DND-41 (cell line): Measurements from ENCODE around the gene C6orf58.

ENCODE experiments used
- ATAC-seq: fragments of 200-7000 bp; cut with Tn5 transposase; 3 replicates; pipeline ENCODE4 v1.9.1; 2021; ENCODE audit warnings: low read depth; ENCODE audit not compliant: insufficient read depth
- DNase-seq: peaks from one replicate; pipeline ENCODE4 v3.0.0-alpha.2; 2020
- H2AFZ ChIP-seq: 2 replicates; pipeline ENCODE4 v1.6.0; 2012; ENCODE audit warnings: low read depth, low read length
- H3K27ac ChIP-seq: 2 replicates; pipeline ENCODE4 v1.5.1; 2012; ENCODE audit warnings: low read length, inconsistent platforms
- H3K27me3 ChIP-seq: fragments of 200-600 bp; sonication (generic); 2 replicates; pipeline ENCODE4 v1.6.0; 2012; ENCODE audit warnings: low read length, mild to moderate bottlenecking, inconsistent platforms; ENCODE audit not compliant: insufficient read depth, poor library complexity
- H3K36me3 ChIP-seq: 2 replicates; pipeline ENCODE4 v1.5.1; 2012; ENCODE audit warnings: low read length, inconsistent platforms; ENCODE audit not compliant: insufficient read depth
- H3K4me1 ChIP-seq: 2 replicates; pipeline ENCODE4 v1.5.1; 2012; ENCODE audit warnings: mild to moderate bottlenecking, low read length; ENCODE audit not compliant: insufficient read depth
- H3K4me2 ChIP-seq: 2 replicates; pipeline ENCODE4 v1.6.0; 2012; ENCODE audit warnings: mild to moderate bottlenecking, moderate library complexity, low read length, inconsistent platforms; ENCODE audit not compliant: insufficient read depth
- H3K4me3 ChIP-seq, 2 experiments: fragments of 200-600 bp in 1 of 2; shearing (Covaris generic) in 1 of 2; 2 replicates each; pipeline ENCODE4 v1.5.1; 2012 to 2016; ENCODE audit warnings: inconsistent platforms in 2 of 2, low read length in 2 of 2, mild to moderate bottlenecking in 2 of 2, low read depth in 1 of 2, moderate library complexity in 1 of 2
- H3K79me2 ChIP-seq: 2 replicates; pipeline ENCODE4 v1.6.0; 2012; ENCODE audit warnings: low read length, inconsistent platforms; ENCODE audit not compliant: insufficient read depth
- H3K9ac ChIP-seq: 2 replicates; pipeline ENCODE4 v1.6.0; 2012; ENCODE audit warnings: low read depth, mild to moderate bottlenecking, inconsistent platforms, low read length, moderate library complexity
- H3K9me3 ChIP-seq: 2 replicates; pipeline ENCODE4 v1.5.1; 2012; ENCODE audit warnings: low read length, moderate library complexity, mild to moderate bottlenecking, inconsistent platforms; ENCODE audit not compliant: insufficient read depth, severe bottlenecking
- H4K20me1 ChIP-seq: 2 replicates; pipeline ENCODE4 v1.6.0; 2012; ENCODE audit warnings: low read length; ENCODE audit not compliant: insufficient read depth
- EZH2 ChIP-seq: IDR thresholded peaks from 3 replicates; pipeline ENCODE4 v1.6.1; 2012; ENCODE audit warnings: borderline replicate concordance, low read depth, mild to moderate bottlenecking, moderate library complexity, low read length, inconsistent platforms; ENCODE audit not compliant: severe bottlenecking
- TF ChIP-seq, protein P1 (sequence below): IDR thresholded peaks from 2 replicates; pipeline ENCODE4 v1.5.1; 2012; ENCODE audit warnings: borderline replicate concordance, low read length, moderate library complexity, mild to moderate bottlenecking; ENCODE audit not compliant: poor library complexity, severe bottlenecking; ENCODE audit errors: extremely low read depth

Gene C6orf58

DNA sequence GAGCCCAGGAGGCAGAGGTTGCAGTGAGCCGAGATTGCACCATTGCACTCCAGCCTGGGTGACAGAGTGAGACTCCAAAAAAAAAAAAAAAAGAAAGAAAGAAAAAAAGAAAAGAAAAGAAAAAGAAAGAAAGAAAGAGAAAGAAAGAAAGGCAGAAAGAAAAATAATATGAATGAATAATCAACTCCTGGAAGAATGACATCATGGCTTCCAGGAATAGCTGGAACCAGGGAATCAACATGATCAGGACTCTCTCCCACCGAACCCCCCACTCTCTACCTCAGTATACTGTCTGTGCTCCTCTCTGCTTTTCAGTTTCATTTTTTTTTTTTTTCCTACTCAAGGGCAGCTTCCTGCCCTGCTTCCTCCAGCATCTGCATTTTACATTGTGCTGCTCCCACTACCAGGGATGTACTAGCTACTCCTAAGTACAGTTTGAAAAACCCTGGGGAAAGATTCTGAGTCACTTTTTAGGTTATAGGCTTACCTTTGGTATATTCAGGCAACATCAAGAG is 38.2 kb upstream of the C6orf58 start:
- no peaks in the 10 kb centered on the region for H3K9me3 ChIP-seq
- H3K9ac ChIP-seq, result no peak overlapping the region
- no peak overlapping the region for H2AFZ ChIP-seq
- no peak overlapping the region for H3K4me2 ChIP-seq
- no peaks in the 10 kb centered on the region for H3K36me3 ChIP-seq
- no peaks in the 10 kb centered on the region for H4K20me1 ChIP-seq
- no peaks in the 10 kb centered on the region for H3K27me3 ChIP-seq
- DNase-seq (no peak), ATAC-seq (no peak; the same call in 2 of the 3 replicates)
- H3K27ac ChIP-seq, result no peak overlapping the region
- no peaks in the 10 kb centered on the region for H3K4me1 ChIP-seq
- TF ChIP-seq, protein P1, sequence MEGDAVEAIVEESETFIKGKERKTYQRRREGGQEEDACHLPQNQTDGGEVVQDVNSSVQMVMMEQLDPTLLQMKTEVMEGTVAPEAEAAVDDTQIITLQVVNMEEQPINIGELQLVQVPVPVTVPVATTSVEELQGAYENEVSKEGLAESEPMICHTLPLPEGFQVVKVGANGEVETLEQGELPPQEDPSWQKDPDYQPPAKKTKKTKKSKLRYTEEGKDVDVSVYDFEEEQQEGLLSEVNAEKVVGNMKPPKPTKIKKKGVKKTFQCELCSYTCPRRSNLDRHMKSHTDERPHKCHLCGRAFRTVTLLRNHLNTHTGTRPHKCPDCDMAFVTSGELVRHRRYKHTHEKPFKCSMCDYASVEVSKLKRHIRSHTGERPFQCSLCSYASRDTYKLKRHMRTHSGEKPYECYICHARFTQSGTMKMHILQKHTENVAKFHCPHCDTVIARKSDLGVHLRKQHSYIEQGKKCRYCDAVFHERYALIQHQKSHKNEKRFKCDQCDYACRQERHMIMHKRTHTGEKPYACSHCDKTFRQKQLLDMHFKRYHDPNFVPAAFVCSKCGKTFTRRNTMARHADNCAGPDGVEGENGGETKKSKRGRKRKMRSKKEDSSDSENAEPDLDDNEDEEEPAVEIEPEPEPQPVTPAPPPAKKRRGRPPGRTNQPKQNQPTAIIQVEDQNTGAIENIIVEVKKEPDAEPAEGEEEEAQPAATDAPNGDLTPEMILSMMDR, result no peak
- no peak for TF ChIP-seq EZH2
- no peaks in the 10 kb centered on the region for H3K79me2 ChIP-seq
- no peak overlapping the region for H3K4me3 ChIP-seq

DNA sequence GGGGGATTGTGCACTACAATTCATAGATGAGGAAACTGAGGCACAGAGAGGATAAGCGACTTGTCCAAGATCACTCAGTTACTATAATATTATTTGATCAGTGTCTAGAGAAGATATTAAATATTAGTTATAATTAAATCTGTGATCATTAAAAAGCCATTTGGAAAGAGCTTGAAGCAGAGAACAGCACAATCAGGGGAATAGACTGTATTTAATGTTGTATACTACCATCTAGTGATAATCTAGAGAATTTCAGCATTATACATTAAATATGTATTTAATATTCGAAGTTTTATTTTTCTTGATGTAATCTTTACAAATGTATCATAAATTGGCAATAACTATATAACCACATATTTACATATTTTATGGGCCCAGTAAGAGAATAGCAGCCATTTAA is 37.7 kb upstream of the C6orf58 start:
- DNase-seq, result no peak
- Histone ChIP-seq H3K9ac (no peak overlapping the region), H3K27me3 (no peaks in the 10 kb centered on the region), H2AFZ (no peak overlapping the region), H3K27ac (no peak overlapping the region), H3K9me3 (no peaks in the 10 kb centered on the region), H4K20me1 (no peaks in the 10 kb centered on the region), H3K4me2 (no peak overlapping the region), H3K4me1 (no peaks in the 10 kb centered on the region), H3K79me2 (no peaks in the 10 kb centered on the region), H3K36me3 (no peaks in the 10 kb centered on the region), H3K4me3 (no peak overlapping the region)
- TF ChIP-seq, protein P1, result peak; percentile 59
- TF ChIP-seq EZH2, result no peak
- ATAC-seq, result no peak

DNA sequence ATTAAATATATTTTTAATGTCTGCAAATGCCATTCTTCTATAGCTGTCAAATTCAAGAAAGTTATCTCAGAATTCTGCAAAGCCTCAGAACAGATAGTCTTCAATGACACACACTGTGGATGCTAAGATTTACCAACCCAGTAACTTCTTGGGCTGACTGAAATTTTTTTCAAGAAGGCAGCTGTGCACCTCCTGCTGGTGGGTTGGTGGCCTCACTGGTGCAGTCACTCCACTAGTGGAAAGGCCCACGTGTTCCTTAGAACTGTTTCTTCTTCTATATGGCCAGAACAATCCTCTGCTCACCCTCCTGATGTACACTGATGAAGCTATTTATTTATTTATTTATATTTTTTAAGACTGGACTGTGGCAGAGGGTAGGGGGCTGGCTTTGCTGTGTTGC is 29.8 kb upstream of the C6orf58 start:
- no peaks in the 10 kb centered on the region for H3K36me3 ChIP-seq
- no peak overlapping the region for H2AFZ ChIP-seq
- no peaks in the 10 kb centered on the region for H3K27me3 ChIP-seq
- no peaks in the 10 kb centered on the region for H4K20me1 ChIP-seq
- H3K79me2 ChIP-seq, result no peaks in the 10 kb centered on the region
- peak; percentile 56; the same call in 2 of the 3 replicates for ATAC-seq
- H3K4me2 ChIP-seq, result no peak overlapping the region
- no peak for DNase-seq
- no peaks in the 10 kb centered on the region for H3K9me3 ChIP-seq
- no peak overlapping the region for H3K9ac ChIP-seq
- no peaks in the 10 kb centered on the region for H3K4me1 ChIP-seq
- no peak overlapping the region for H3K4me3 ChIP-seq
- no peak for TF ChIP-seq EZH2
- TF ChIP-seq, protein P1, result peak; percentile 44
- H3K27ac ChIP-seq, result no peak overlapping the region
